ENCODE measurements around the gene IL12RB2. TPM values are rescaled to one million over a fixed set of nuclear protein-coding genes. Genes with fewer than 3 reads are reported as not detected.

Gene IL12RB2
- total and polyA plus RNA-seq, 2 experiments from 2014 or later: 0.79 to 1.7 TPM

GRCh38 chr1:67440339-67440738 is 132.7 kb downstream of the IL12RB2 start:
- H3K79me2 ChIP-seq (replicated peaks; ENCODE audit: insufficient read depth): no peaks in the 10 kb centered on the region
- no peak for ATAC-seq
- no peak overlapping the region for H3K4me3 ChIP-seq
- H3K36me3 ChIP-seq (ENCODE audit: insufficient read depth): no peaks in the 10 kb centered on the region
- no peaks in the 10 kb centered on the region for H3F3A ChIP-seq (replicated peaks; ENCODE audit: low read depth)
- H3K9me3 Mint-ChIP-seq: no peaks in the 10 kb centered on the region
- H3K27ac Mint-ChIP-seq: no peak overlapping the region
- no peaks in the 10 kb centered on the region; the same call in 1 of the 2 replicates for H3K4me1 ChIP-seq (ENCODE audit: insufficient read depth)
- TF ChIP-seq ETS1 (IDR thresholded peaks at IDR 0.05): no peak
- TF ChIP-seq CREB1 (CRISPR knock-in tag; IDR thresholded peaks at IDR 0.05; ENCODE audit: low read depth): no peak
- no peak for TF ChIP-seq ZNF462 (CRISPR knock-in tag; IDR thresholded peaks at IDR 0.05)
- no peak for TF ChIP-seq POLR2AphosphoS5 (IDR thresholded peaks at IDR 0.05; ENCODE audit: low read depth)
- TF ChIP-seq REST (IDR thresholded peaks at IDR 0.05; ENCODE audit: unreplicated experiment): no peak
- TF ChIP-seq ZNF114 (CRISPR knock-in tag; IDR thresholded peaks at IDR 0.05): no peak
- no peak for TF ChIP-seq STAT1 (IDR thresholded peaks at IDR 0.05; ENCODE audit: unreplicated experiment)
- TF ChIP-seq EZH2 (IDR thresholded peaks at IDR 0.05; ENCODE audit: low read depth, unreplicated experiment): no peak
- TF ChIP-seq NANOG (IDR thresholded peaks at IDR 0.05; ENCODE audit: borderline replicate concordance): no peak
- TF ChIP-seq ZNF331 (CRISPR knock-in tag; IDR thresholded peaks at IDR 0.05; ENCODE audit: low read depth): no peak
- TF ChIP-seq CTCF (conservative IDR thresholded peaks at IDR 0.05; ENCODE audit: low read depth in 2 of 2): no peak
- TF ChIP-seq EZH2phosphoT487 (IDR thresholded peaks at IDR 0.05; ENCODE audit: unreplicated experiment): no peak
- no peak for TF ChIP-seq JUNB (IDR thresholded peaks at IDR 0.05; ENCODE audit: unreplicated experiment)
- H3K4me1 Mint-ChIP-seq: peaks cover 6% of the 10 kb centered on the region; the same call in 2 of the 3 replicates
- no peaks in the 10 kb centered on the region for H4K20me1 ChIP-seq (replicated peaks; ENCODE audit: insufficient read depth)
- no peak overlapping the region for H3K4me3 Mint-ChIP-seq
- H2AFZ ChIP-seq: no peak overlapping the region
- H3K27ac ChIP-seq (ENCODE audit: low read depth): no peak overlapping the region
- peaks cover 2% of the 10 kb centered on the region for H3K27me3 Mint-ChIP-seq (ENCODE audit: insufficient read depth, low read depth, poor library complexity)
- H3K4me2 ChIP-seq: no peak overlapping the region
- no peaks in the 10 kb centered on the region for H3K9me2 ChIP-seq (ENCODE audit: insufficient read depth)
- DNase-seq (ENCODE audit: low spot score): no peak
- no peaks in the 10 kb centered on the region for H3K36me3 Mint-ChIP-seq (ENCODE audit: low read depth)
- no peaks in the 10 kb centered on the region for H3K27me3 ChIP-seq (ENCODE audit: insufficient read depth)
